HEK293T (cell line): Measurements from ENCODE around the gene ZFP62.

Source experiments
- ARNT ChIP-seq: fragments of 450-650 bp; IDR thresholded peaks from 2 replicates; pipeline ENCODE4 v1.6.1; 2017; ENCODE audit warnings: mild to moderate bottlenecking
- BHLHE40 ChIP-seq: fragments of 450-650 bp; IDR thresholded peaks from 2 replicates; pipeline ENCODE4 v1.6.1; 2016; ENCODE audit warnings: mild to moderate bottlenecking, moderate library complexity, borderline replicate concordance
- CTBP1 ChIP-seq: fragments of 450-650 bp; IDR thresholded peaks from 2 replicates; pipeline ENCODE4 v1.6.1; 2016; ENCODE audit warnings: borderline replicate concordance
- ELF4 ChIP-seq: fragments of 450-650 bp; IDR thresholded peaks from 2 replicates; pipeline ENCODE4 v1.6.1; 2017; ENCODE audit warnings: antibody characterized with exemption
- FOXA1 ChIP-seq: fragments of 450-650 bp; IDR thresholded peaks from 2 replicates; pipeline ENCODE4 v1.6.1; 2016; ENCODE audit warnings: mild to moderate bottlenecking
- FOXM1 ChIP-seq: fragments of 450-650 bp; IDR thresholded peaks from 2 replicates; pipeline ENCODE4 v1.6.1; 2017; ENCODE audit warnings: mild to moderate bottlenecking, borderline replicate concordance
- LEF1 ChIP-seq: fragments of 450-650 bp; IDR thresholded peaks from 2 replicates; pipeline ENCODE4 v1.6.1; 2017; ENCODE audit warnings: mild to moderate bottlenecking, borderline replicate concordance
- NFRKB ChIP-seq: fragments of 450-650 bp; IDR thresholded peaks from 2 replicates; pipeline ENCODE4 v1.6.1; 2016; ENCODE audit warnings: mild to moderate bottlenecking, moderate library complexity
- PKNOX1 ChIP-seq: fragments of 450-650 bp; IDR thresholded peaks from 2 replicates; pipeline ENCODE4 v1.6.1; 2016
- SP1 ChIP-seq: fragments of 450-650 bp; IDR thresholded peaks from 2 replicates; pipeline ENCODE4 v1.6.1; 2017
- SUZ12 ChIP-seq: fragments of 450-650 bp; IDR thresholded peaks from 2 replicates; pipeline ENCODE4 v1.6.1; 2016; ENCODE audit warnings: mild to moderate bottlenecking
- ZNF384 ChIP-seq: fragments of 450-650 bp; IDR thresholded peaks from 2 replicates; pipeline ENCODE4 v1.6.1; 2016

- TF ChIP-seq ZNF384 (no peak), PKNOX1 (no peak), BHLHE40 (no peak), ARNT (no peak), FOXM1 (no peak), ELF4 (no peak), FOXA1 (no peak), LEF1 (no peak), NFRKB (no peak), SP1 (no peak), CTBP1 (no peak), SUZ12 (no peak)
These were observed 44.2 kb downstream of the ZFP62 start for GRCh38 chr5:180816608-180817534.
